Chondrocyte (in vitro differentiated cells): ENCODE results near the gene RBPJ. TPM values are rescaled to one million over a fixed set of nuclear protein-coding genes. Genes with fewer than 3 reads are reported as not detected.
A peak's percentile ranks its signal among the peaks of the same experiment; 100 is the strongest.

Experiments
- DNase-seq: peaks from one replicate; pipeline ENCODE4 v3.0.0; 2021; ENCODE audit warnings: mixed read lengths, low spot score
- H3K27ac Mint-ChIP-seq: one replicate; pipeline ENCODE4 v1.8.0; 2021; ENCODE audit warnings: mild to moderate bottlenecking, moderate library complexity, mixed read lengths; ENCODE audit not compliant: unreplicated experiment
- H3K27me3 Mint-ChIP-seq: 2 replicates; pipeline ENCODE4 v1.8.0; 2021; ENCODE audit warnings: low read depth, mixed read lengths
- H3K36me3 Mint-ChIP-seq: 2 replicates; pipeline ENCODE4 v1.8.0; 2021; ENCODE audit warnings: low read depth, mixed read lengths
- H3K4me1 Mint-ChIP-seq: 2 replicates; pipeline ENCODE4 v1.8.0; 2021; ENCODE audit warnings: low read depth, mild to moderate bottlenecking, mixed read lengths
- H3K4me3 Mint-ChIP-seq: one replicate; pipeline ENCODE4 v1.8.0; 2021; ENCODE audit warnings: mild to moderate bottlenecking, moderate library complexity, mixed read lengths; ENCODE audit not compliant: unreplicated experiment
- H3K9me3 Mint-ChIP-seq: 2 replicates; pipeline ENCODE4 v1.8.0; 2021; ENCODE audit warnings: low read depth, mixed read lengths
- CTCF ChIP-seq: fragments of 200-600 bp; sonication (generic); IDR thresholded peaks from 2 replicates; pipeline ENCODE4 v1.5.0; 2021; ENCODE audit warnings: antibody characterized with exemption, mild to moderate bottlenecking, moderate library complexity
- total RNA-seq: library from RNA; stranded (reverse); gene quantifications from 3 replicates; pipeline ENCODE4 v1.2.1, GENCODE V29; 2021

The RBPJ gene
- total RNA-seq, 1 donor from 2014 or later = 58.5 TPM

GRCh38 chr4:26321373-26322221, 783 bp downstream of the RBPJ start:
- Mint-ChIP-seq H3K36me3 (no peaks in the 10 kb centered on the region), H3K27ac (peak overlapping the region; percentile 98), H3K27me3 (no peaks in the 10 kb centered on the region), H3K9me3 (peaks cover 4% of the 10 kb centered on the region), H3K4me1 (peaks cover 46% of the 10 kb centered on the region), H3K4me3 (peak overlapping the region; percentile 98)
- peak; percentile 44 for TF ChIP-seq CTCF
- no peak for DNase-seq

GRCh38 chr4:26322346-26322745, 1.5 kb downstream of the RBPJ start:
- peak overlapping the region; percentile 98 for H3K4me3 Mint-ChIP-seq
- peaks cover 4% of the 10 kb centered on the region for H3K9me3 Mint-ChIP-seq
- DNase-seq = no peak
- TF ChIP-seq CTCF = no peak
- H3K36me3 Mint-ChIP-seq = no peaks in the 10 kb centered on the region
- H3K27me3 Mint-ChIP-seq = no peaks in the 10 kb centered on the region
- H3K27ac Mint-ChIP-seq = peak overlapping the region; percentile 98
- H3K4me1 Mint-ChIP-seq = peaks cover 53% of the 10 kb centered on the region

- peak overlapping the region; percentile 52 for H3K27ac Mint-ChIP-seq
- no peak for DNase-seq
- H3K9me3 Mint-ChIP-seq = no peaks in the 10 kb centered on the region
- no peaks in the 10 kb centered on the region for H3K27me3 Mint-ChIP-seq
- TF ChIP-seq CTCF = peak; percentile 77
- no peaks in the 10 kb centered on the region for H3K36me3 Mint-ChIP-seq
- peaks cover 59% of the 10 kb centered on the region for H3K4me1 Mint-ChIP-seq
- no peak overlapping the region for H3K4me3 Mint-ChIP-seq
Measured at GRCh38 chr4:26323821-26324220, 3.0 kb downstream of the RBPJ start.

DNA sequence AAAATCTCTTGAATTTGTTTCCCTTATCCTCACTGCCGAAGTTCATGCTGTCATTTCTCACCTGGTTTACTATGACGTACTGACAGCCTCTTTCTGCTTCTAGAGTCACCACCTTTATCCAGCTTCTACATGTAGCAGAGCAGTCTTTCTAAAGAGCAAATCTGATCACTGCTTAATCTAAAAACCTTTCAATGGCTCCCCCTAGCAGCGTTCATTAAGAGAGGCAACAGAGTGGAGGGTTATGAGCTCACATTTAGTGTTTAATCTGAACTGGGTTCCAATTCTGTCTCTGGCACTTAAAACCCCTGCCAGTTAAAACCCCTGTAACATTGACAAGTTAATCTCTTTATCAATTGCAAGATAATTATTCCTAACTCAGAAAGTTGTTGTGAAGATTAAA, 4.4 kb downstream of the RBPJ start:
- DNase-seq = no peak
- Mint-ChIP-seq H3K36me3 (no peaks in the 10 kb centered on the region), H3K9me3 (no peaks in the 10 kb centered on the region), H3K27ac (no peak overlapping the region), H3K27me3 (no peaks in the 10 kb centered on the region), H3K4me3 (no peak overlapping the region), H3K4me1 (peaks cover 65% of the 10 kb centered on the region)
- TF ChIP-seq CTCF = peak; percentile 73

DNA sequence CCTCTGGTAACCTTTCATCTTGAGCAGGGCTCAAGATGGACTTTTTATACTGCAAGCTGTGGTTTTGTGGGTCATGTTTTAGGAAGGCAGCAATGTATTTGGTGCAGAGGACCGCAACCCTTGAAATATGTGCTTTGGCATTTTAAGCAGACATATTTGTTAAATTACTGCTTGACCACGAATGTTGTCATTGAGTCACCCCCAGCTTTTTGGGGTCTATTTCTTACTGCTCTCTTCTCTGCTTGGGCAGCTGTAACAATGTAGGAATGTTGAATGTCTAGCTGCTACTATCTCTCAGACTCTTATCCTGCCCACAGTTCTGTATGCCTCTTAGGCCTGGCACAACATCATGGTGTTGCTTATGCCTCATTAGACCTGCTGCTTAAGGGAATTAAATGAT, 6.0 kb downstream of the RBPJ start:
- DNase-seq = no peak
- Mint-ChIP-seq H3K9me3 (no peaks in the 10 kb centered on the region), H3K27me3 (no peaks in the 10 kb centered on the region), H3K4me1 (peaks cover 80% of the 10 kb centered on the region), H3K36me3 (no peaks in the 10 kb centered on the region), H3K27ac (peak overlapping the region; percentile 76), H3K4me3 (no peak overlapping the region)
- TF ChIP-seq CTCF = no peak
